HepG2 (cell line): ENCODE results near the gene NEK7. TPM values are rescaled to one million over a fixed set of nuclear protein-coding genes. Genes with fewer than 3 reads are reported as not detected.

Source experiments
- AGO1 ChIP-seq: fragments of 200-400 bp; formaldehyde crosslinking; IDR thresholded peaks from 2 replicates; pipeline ENCODE4 v1.6.1; 2017; ENCODE audit warnings: mild to moderate bottlenecking, low read depth, low read length, moderate library complexity; ENCODE audit not compliant: poor library complexity, severe bottlenecking
- ARID2 ChIP-seq: sonication (generic); formaldehyde crosslinking; IDR thresholded peaks from 2 replicates; pipeline ENCODE4 v1.8.1; 2022; ENCODE audit warnings: mild to moderate bottlenecking, missing genetic modification reagents, borderline replicate concordance
- ATF1 ChIP-seq: IDR thresholded peaks from 2 replicates; pipeline ENCODE4 v1.6.1; 2016; ENCODE audit warnings: mild to moderate bottlenecking, control low read depth
- CAMTA2 ChIP-seq: sonication (generic); formaldehyde crosslinking; IDR thresholded peaks from 2 replicates; pipeline ENCODE4 v1.4.0; 2020; ENCODE audit warnings: mild to moderate bottlenecking, missing genetic modification reagents, borderline replicate concordance
- CEBPB ChIP-seq: IDR thresholded peaks from 2 replicates; pipeline ENCODE4 v1.6.1; 2011; ENCODE audit warnings: low read depth, low read length, improper control_type of control experiment, borderline replicate concordance
- FOXO4 ChIP-seq: sonication (generic); formaldehyde crosslinking; conservative IDR thresholded peaks from 2 replicates; pipeline ENCODE4 v1.8.1; 2023; ENCODE audit warnings: missing genetic modification reagents
- GATAD1 ChIP-seq: IDR thresholded peaks from 2 replicates; pipeline ENCODE4 v1.6.1; 2016; ENCODE audit warnings: missing genetic modification reagents, missing compliant biosample characterization
- KLF12 ChIP-seq: sonication (generic); formaldehyde crosslinking; IDR thresholded peaks from 2 replicates; pipeline ENCODE4 v1.4.0; 2020; ENCODE audit warnings: missing genetic modification reagents, borderline replicate concordance
- MED8 ChIP-seq: sonication (generic); formaldehyde crosslinking; IDR thresholded peaks from 2 replicates; pipeline ENCODE4 v1.8.1; 2023; ENCODE audit warnings: mild to moderate bottlenecking, missing genetic modification reagents; ENCODE audit not compliant: insufficient replicate concordance
- MXI1 ChIP-seq: IDR thresholded peaks from 3 replicates; pipeline ENCODE4 v1.6.1; 2012; ENCODE audit warnings: low read depth, low read length, inconsistent platforms, borderline replicate concordance
- NFIB ChIP-seq: sonication (generic); formaldehyde crosslinking; IDR thresholded peaks from 2 replicates; pipeline ENCODE4 v1.9.0; 2021; ENCODE audit warnings: missing genetic modification reagents, mild to moderate bottlenecking, borderline replicate concordance
- RBFOX2 ChIP-seq: fragments of 200-400 bp; formaldehyde crosslinking; IDR thresholded peaks from 2 replicates; pipeline ENCODE4 v1.6.1; 2017; ENCODE audit warnings: low read depth, mild to moderate bottlenecking, low read length
- RCOR2 ChIP-seq: IDR thresholded peaks from 2 replicates; pipeline ENCODE4 v1.6.1; 2016; ENCODE audit warnings: missing biosample characterization, missing genetic modification reagents
- RFXANK ChIP-seq: IDR thresholded peaks from 2 replicates; pipeline ENCODE4 v1.6.1; 2016
- SOX6 ChIP-seq, 2 experiments: fragments of 450-650 bp in 1 of 2; sonication (generic) in 1 of 2; formaldehyde crosslinking in 1 of 2; IDR thresholded peaks; 2 replicates each; pipeline versions ENCODE4 v1.4.0 to v1.6.1; 2017 to 2020; ENCODE audit warnings: antibody characterized with exemption in 1 of 2, mild to moderate bottlenecking in 1 of 2, missing genetic modification reagents in 1 of 2
- WIZ ChIP-seq: sonication (generic); formaldehyde crosslinking; IDR thresholded peaks from 2 replicates; pipeline ENCODE4 v1.5.1; 2020; ENCODE audit warnings: mild to moderate bottlenecking, missing genetic modification reagents
- ZBTB10 ChIP-seq: sonication (generic); formaldehyde crosslinking; IDR thresholded peaks from 2 replicates; pipeline ENCODE4 v1.4.0; 2020; ENCODE audit warnings: missing genetic modification reagents, borderline replicate concordance
- ZFP36L1 ChIP-seq: sonication (generic); formaldehyde crosslinking; IDR thresholded peaks from 2 replicates; pipeline ENCODE4 v1.8.0; 2022; ENCODE audit warnings: mild to moderate bottlenecking, missing genetic modification reagents, moderate library complexity
- ZFP90 ChIP-seq: sonication (generic); formaldehyde crosslinking; IDR thresholded peaks from 2 replicates; pipeline ENCODE4 v1.8.0; 2022; ENCODE audit warnings: missing genetic modification reagents, mild to moderate bottlenecking, inconsistent platforms, borderline replicate concordance
- ZNF101 ChIP-seq: sonication (generic); formaldehyde crosslinking; IDR thresholded peaks from 2 replicates; pipeline ENCODE4 v1.4.0; 2020; ENCODE audit warnings: mild to moderate bottlenecking, low read depth, missing genetic modification reagents, borderline replicate concordance
- ZNF337 ChIP-seq: sonication (generic); formaldehyde crosslinking; IDR thresholded peaks from 2 replicates; pipeline ENCODE4 v1.5.1; 2020; ENCODE audit warnings: missing genetic modification reagents, low read depth, mild to moderate bottlenecking, borderline replicate concordance
- ZNF460 ChIP-seq: sonication (generic); formaldehyde crosslinking; IDR thresholded peaks from 2 replicates; pipeline ENCODE4 v1.5.1; 2020; ENCODE audit warnings: missing genetic modification reagents, mild to moderate bottlenecking, borderline replicate concordance
- ZNF652 ChIP-seq: IDR thresholded peaks from 2 replicates; pipeline ENCODE4 v1.6.1; 2016; ENCODE audit warnings: low read depth, borderline replicate concordance
- ZNF761 ChIP-seq: sonication (generic); formaldehyde crosslinking; conservative IDR thresholded peaks from 2 replicates; pipeline ENCODE4 v1.4.0; 2020; ENCODE audit warnings: mild to moderate bottlenecking, missing genetic modification reagents
- ZZZ3 ChIP-seq: sonication (generic); formaldehyde crosslinking; IDR thresholded peaks from 2 replicates; pipeline ENCODE4 v1.4.0; 2020; ENCODE audit warnings: missing genetic modification reagents, mild to moderate bottlenecking, borderline replicate concordance
- polyA plus RNA-seq, 8 experiments: library from polyadenylated mRNA; depleted of rRNA in 3 of 8; stranded (reverse) in 7 of 8; unstranded in 1 of 8; fragments of >200 nt; fragmentation: Illumina TruSeq in 4 of 8; extraction: Trizol in 4 of 8; gene quantifications; 2 replicates each; pipeline versions ENCODE4 v1.2.1 to v1.2.3, GENCODE V29; 2011 to 2016; ENCODE audit warnings: low read depth in 4 of 8, missing spikeins in 1 of 8, mixed read lengths in 1 of 8; ENCODE audit not compliant: insufficient read depth in 1 of 8
- total RNA-seq, 5 experiments: library from RNA; depleted of rRNA; stranded (reverse); fragments of >200 nt; fragmentation: Illumina TruSeq; extraction: Trizol; gene quantifications; 2 replicates each; pipeline ENCODE4 v1.2.3, GENCODE V29; 2016; ENCODE audit warnings: low read depth in 1 of 5

Gene NEK7
- total and polyA plus RNA-seq, 2 of the 13 experiments (the other 11 are each of a cell fraction or from before 2014, with no cell fraction given): 18.1 to 19.2 TPM

GRCh38 chr1:198157847-198158725, 1.3 kb downstream of the NEK7 start (continued):
- TF ChIP-seq CEBPB: peak; percentile 50; the same call in 1 of the 2 replicates
- no peak for TF ChIP-seq ZNF460 (CRISPR knock-in tag)
- 0 out of 2 replicates have a peak, but pooled peaks have one; percentile 49 for TF ChIP-seq FOXO4 (CRISPR knock-in tag)
- no peak for TF ChIP-seq RFXANK
- TF ChIP-seq AGO1: no peak
- no peak for TF ChIP-seq ZNF337
- no peak for TF ChIP-seq ATF1
- no peak for TF ChIP-seq CAMTA2 (CRISPR knock-in tag)
- no peak for TF ChIP-seq RBFOX2
- TF ChIP-seq ZFP90 (CRISPR knock-in tag): no peak
- no peak for TF ChIP-seq ZZZ3 (CRISPR knock-in tag)
- no peak for TF ChIP-seq RCOR2
- peak; percentile 17; the same call in 1 of the 2 replicates for TF ChIP-seq GATAD1 (CRISPR knock-in tag)
- TF ChIP-seq SOX6 (IDR thresholded peaks at IDR 0.05): no peak
- no peak for TF ChIP-seq SOX6 (CRISPR knock-in tag; IDR thresholded peaks at IDR 0.05)
- no peak for TF ChIP-seq MXI1
- no peak for TF ChIP-seq ARID2
- TF ChIP-seq KLF12: no peak
- no peak for TF ChIP-seq ZNF761 (CRISPR knock-in tag)
- TF ChIP-seq NFIB (CRISPR knock-in tag): no peak
- peak; percentile 81 for TF ChIP-seq ZNF652 (CRISPR knock-in tag)
- no peak for TF ChIP-seq WIZ
- TF ChIP-seq MED8 (CRISPR knock-in tag): no peak
- no peak for TF ChIP-seq ZBTB10 (CRISPR knock-in tag)
- no peak for TF ChIP-seq ZNF101 (CRISPR knock-in tag)
- TF ChIP-seq ZFP36L1 (CRISPR knock-in tag): no peak
